CD4-positive, alpha-beta memory T cell (primary cell): ENCODE data around the gene INMT. TPM values are rescaled to one million over a fixed set of nuclear protein-coding genes. Genes with fewer than 3 reads are reported as not detected.
"Not testable (repeated sequence)": the region's sequence is repeated elsewhere in the genome, so short reads cannot be mapped to it uniquely, and the experiment has no call there.

Experiments used
- CTCF ChIA-PET: fragments of 350-600 bp; sonication (Branson Sonifier 250); formaldehyde crosslinking; loops from one replicate; lab custom pipeline; 2021; ENCODE audit warnings: inconsistent platforms; ENCODE audit not compliant: partially characterized antibody; lab: Charles Lee
- POLR2A ChIA-PET: fragments of 350-600 bp; sonication (Branson Sonifier 250); formaldehyde crosslinking; loops from one replicate; lab custom pipeline; 2021; ENCODE audit not compliant: partially characterized antibody; lab: Charles Lee
- DNase-seq, 5 donors: peaks; one replicate each; pipeline versions ENCODE4 v3.0.0 to v3.0.0-alpha.2; 2020 to 2022; ENCODE audit warnings: mixed read lengths in 1 of 5
- H3K27ac ChIP-seq: one replicate; pipeline ENCODE4 v1.7.0; 2013; ENCODE audit warnings: low read depth, low read length
- H3K27me3 ChIP-seq: 2 replicates; pipeline ENCODE4 v1.7.0; 2013; ENCODE audit warnings: mild to moderate bottlenecking, low read length, moderate library complexity; ENCODE audit not compliant: insufficient read depth
- H3K36me3 ChIP-seq: 2 replicates; pipeline ENCODE4 v1.7.0; 2013; ENCODE audit warnings: mild to moderate bottlenecking, low read length, moderate library complexity; ENCODE audit not compliant: insufficient read depth
- H3K4me1 ChIP-seq: 2 replicates; pipeline ENCODE4 v1.7.0; 2013; ENCODE audit warnings: mild to moderate bottlenecking, low read length, moderate library complexity; ENCODE audit not compliant: insufficient read depth
- H3K4me3 ChIP-seq, 2 donors: one replicate each; pipeline ENCODE4 v1.7.0; 2013; ENCODE audit warnings: low read length in 2 of 2, mild to moderate bottlenecking in 1 of 2
- H3K9me3 ChIP-seq, 2 donors: one replicate each; pipeline ENCODE4 v1.7.0; 2013; ENCODE audit warnings: low read length in 2 of 2, control low read depth in 1 of 2; ENCODE audit not compliant: control insufficient read depth in 1 of 2
- H3K27ac Mint-ChIP-seq, 7 donors: one replicate each; pipeline ENCODE4 v1.8.0; 2020 to 2021; ENCODE audit warnings: mixed read lengths in 7 of 7, mild to moderate bottlenecking in 6 of 7, inconsistent platforms in 3 of 7, moderate library complexity in 3 of 7
- H3K27me3 Mint-ChIP-seq, 2 donors: one replicate each; pipeline ENCODE4 v1.8.0; 2020 to 2021; ENCODE audit warnings: mixed read lengths in 2 of 2
- H3K36me3 Mint-ChIP-seq, 2 donors: one replicate each; pipeline ENCODE4 v1.8.0; 2020 to 2021; ENCODE audit warnings: mixed read lengths in 2 of 2, inconsistent platforms in 1 of 2, mild to moderate bottlenecking in 1 of 2
- H3K4me1 Mint-ChIP-seq, 4 donors: one replicate each; pipeline ENCODE4 v1.8.0; 2020 to 2021; ENCODE audit warnings: mixed read lengths in 4 of 4, mild to moderate bottlenecking in 1 of 4
- H3K4me3 Mint-ChIP-seq, 8 donors: one replicate each; pipeline ENCODE4 v1.8.0; 2020 to 2021; ENCODE audit warnings: mixed read lengths in 8 of 8, mild to moderate bottlenecking in 7 of 8, moderate library complexity in 6 of 8, inconsistent platforms in 3 of 8
- H3K9me3 Mint-ChIP-seq, 8 donors: one replicate each; pipeline ENCODE4 v1.8.0; 2020 to 2021; ENCODE audit warnings: mixed read lengths in 8 of 8, mild to moderate bottlenecking in 5 of 8, inconsistent platforms in 3 of 8, moderate library complexity in 1 of 8
- intact Hi-C: fragments of 100-400 bp; cut with micrococcal nuclease; formaldehyde crosslinking; loops from one replicate; pipeline ENCODE4 v1.15.1; 2023
- polyA plus RNA-seq, 2 donors: library from polyadenylated mRNA; unstranded; fragments of 300-500 nt; fragmentation: Illumina TruSeq; gene quantifications; one replicate each; pipeline ENCODE4 v1.2.3, GENCODE V29; 2021
- total RNA-seq, 2 experiments: library from RNA; stranded (reverse); gene quantifications; one replicate each; pipeline ENCODE4 v1.2.3, GENCODE V29; 2021

The INMT gene
- total and polyA plus RNA-seq, 4 experiments from 2014 or later = 0.22 to 1.2 (median 0.82) TPM

DNA sequence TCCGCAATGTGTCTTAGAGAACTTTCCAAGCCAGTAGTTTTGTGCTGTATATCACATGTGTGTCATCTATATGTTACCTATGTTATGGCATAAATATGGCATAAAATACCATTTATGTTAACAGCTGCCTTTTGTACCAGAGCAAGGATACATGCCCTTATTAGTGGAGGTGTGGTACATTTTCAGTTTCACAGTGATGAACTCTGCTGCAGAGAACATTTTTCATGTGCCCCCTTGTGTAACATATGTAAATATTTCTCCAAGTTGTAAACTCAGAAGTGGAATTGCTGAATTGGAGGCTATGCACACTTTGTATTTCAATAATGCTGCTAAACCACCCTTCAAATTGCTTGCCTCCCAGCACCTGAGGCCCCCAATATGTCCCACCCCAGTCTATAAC, 37.8 kb upstream of the INMT start:
- H3K4me1 Mint-ChIP-seq = no peaks in the 10 kb centered on the region
- Histone ChIP-seq H3K4me1 (no peaks in the 10 kb centered on the region), H3K27me3 (no peaks in the 10 kb centered on the region), H3K27ac (no peak overlapping the region), H3K9me3 (peaks cover 0 to 5% of the 10 kb centered on the region in 2 donors), H3K4me3 (no peak overlapping the region), H3K36me3 (no peaks in the 10 kb centered on the region)
- H3K27me3 Mint-ChIP-seq = no peaks in the 10 kb centered on the region
- POLR2A ChIA-PET = interaction anchor here (1.0 kb wide), 1 partner anchor 14 kb away, joined by 3 read pairs; no protein-coding TSS in a partner anchor
- intact Hi-C loops = no loop called here
- no peak for DNase-seq
- peaks cover 10 to 36% (median 23%) of the 10 kb centered on the region in 8 donors for H3K9me3 Mint-ChIP-seq
- H3K36me3 Mint-ChIP-seq = peaks cover 32 to 46% of the 10 kb centered on the region in 2 donors
- CTCF ChIA-PET = interaction anchor here (1.1 kb wide), 1 partner anchor 26 kb away, joined by 4 read pairs; no protein-coding TSS in a partner anchor
- H3K4me3 Mint-ChIP-seq = no peak overlapping the region
- H3K27ac Mint-ChIP-seq = peak overlapping the region in 1 of 7 donors; percentile 33

DNA sequence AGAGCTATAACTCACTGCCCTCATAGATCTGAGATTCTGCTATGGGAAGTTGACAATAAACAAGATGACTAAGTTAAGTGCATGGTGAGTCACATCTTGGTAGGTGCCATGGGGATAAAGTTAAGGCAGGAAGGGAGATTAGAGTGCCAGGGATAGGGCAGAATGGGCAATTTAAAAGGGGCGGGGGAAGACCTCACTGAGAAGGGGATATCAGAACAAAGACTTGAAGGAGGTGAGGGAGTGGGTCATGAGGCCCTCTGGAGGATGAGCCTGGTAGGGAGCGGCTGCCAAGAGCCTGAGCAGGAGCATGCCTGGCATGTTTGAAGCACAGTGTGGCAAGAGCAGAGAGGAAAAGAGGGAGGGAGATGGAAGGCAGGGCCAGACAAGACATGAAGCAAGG, 34.8 kb upstream of the INMT start:
- H3K9me3 Mint-ChIP-seq = peaks cover 14 to 52% (median 34%) of the 10 kb centered on the region in 8 donors
- peaks cover 0 to 5% of the 10 kb centered on the region in 2 donors for H3K9me3 ChIP-seq
- H3K27ac ChIP-seq = no peak overlapping the region
- no peaks in the 10 kb centered on the region for H3K4me1 ChIP-seq
- ChIA-PET CTCF (interaction anchor here (1.0 to 2.9 kb wide), 2 partner anchors 10 to 23 kb away, joined by 3 to 17 read pairs; no protein-coding TSS in a partner anchor), POLR2A (interaction anchor here (1.2 kb wide), 1 partner anchor 10 kb away, joined by 4 read pairs; no protein-coding TSS in a partner anchor)
- no peak overlapping the region for H3K27ac Mint-ChIP-seq
- H3K36me3 ChIP-seq = no peaks in the 10 kb centered on the region
- intact Hi-C loops = no loop called here
- DNase-seq = no peak
- H3K4me3 Mint-ChIP-seq = peak overlapping the region in 1 of 8 donors; percentile 52
- no peaks in the 10 kb centered on the region for H3K27me3 ChIP-seq
- peaks cover 0 to 1% (median 0%) of the 10 kb centered on the region in 4 donors for H3K4me1 Mint-ChIP-seq
- H3K27me3 Mint-ChIP-seq = no peaks in the 10 kb centered on the region
- peaks cover 43 to 70% of the 10 kb centered on the region in 2 donors for H3K36me3 Mint-ChIP-seq
- no peak overlapping the region for H3K4me3 ChIP-seq

DNA sequence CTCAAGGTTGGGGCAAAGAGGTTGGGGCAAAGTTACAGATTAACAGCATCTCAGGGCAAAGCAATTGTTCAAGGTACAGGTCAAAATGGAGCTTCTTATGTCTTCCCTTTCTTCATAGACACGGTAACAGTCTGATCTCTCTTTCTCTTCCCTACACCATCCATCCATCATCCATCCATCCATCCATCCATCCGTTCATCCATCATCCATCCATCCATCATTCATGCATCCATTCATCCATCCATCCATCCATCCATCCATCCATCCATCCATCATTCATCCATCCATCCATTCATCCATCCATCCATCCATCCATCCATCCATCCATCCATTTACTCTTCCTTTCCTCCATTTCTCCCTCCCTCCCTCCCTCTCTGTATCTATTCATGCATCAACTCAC, 32.5 kb upstream of the INMT start:
- DNase-seq, H3K4me3 Mint-ChIP-seq, H3K4me1 ChIP-seq, H3K9me3 ChIP-seq, intact Hi-C loops, H3K27ac Mint-ChIP-seq, POLR2A ChIA-PET, H3K27ac ChIP-seq, H3K27me3 Mint-ChIP-seq, H3K27me3 ChIP-seq, H3K4me3 ChIP-seq, H3K4me1 Mint-ChIP-seq, H3K36me3 ChIP-seq: not testable (repeated sequence)
- H3K36me3 Mint-ChIP-seq = peaks cover 43 to 68% of the 10 kb centered on the region in 2 donors
- peaks cover 14 to 52% (median 34%) of the 10 kb centered on the region in 8 donors for H3K9me3 Mint-ChIP-seq
- CTCF ChIA-PET = interaction anchor here (1.6 to 3.1 kb wide), 2 partner anchors 17 to 22 kb away, joined by 3 to 17 read pairs; no protein-coding TSS in a partner anchor

GRCh38 chr7:30721211-30721610, 30.7 kb upstream of the INMT start:
- POLR2A ChIA-PET = no interaction called here
- peaks cover 33 to 56% of the 10 kb centered on the region in 2 donors for H3K36me3 Mint-ChIP-seq
- CTCF ChIA-PET = interaction anchor here (0.7 to 3.1 kb wide), 2 partner anchors 19 to 20 kb away, joined by 3 to 17 read pairs; no protein-coding TSS in a partner anchor

GRCh38 chr7:30722187-30722586, 29.7 kb upstream of the INMT start:
- no peaks in the 10 kb centered on the region for H3K36me3 ChIP-seq
- no peak overlapping the region for H3K27ac ChIP-seq
- intact Hi-C loops = no loop called here
- Mint-ChIP-seq H3K4me3 (no peak overlapping the region), H3K27me3 (no peaks in the 10 kb centered on the region), H3K36me3 (peaks cover 29 to 46% of the 10 kb centered on the region in 2 donors), H3K27ac (peak overlapping the region in 1 of 7 donors; percentile 52), H3K4me1 (peaks cover 12 to 29% (median 21%) of the 10 kb centered on the region in 4 donors), H3K9me3 (peaks cover 8 to 34% (median 28%) of the 10 kb centered on the region in 8 donors)
- CTCF ChIA-PET = interaction anchor here (1.5 kb wide), 1 partner anchor 18 kb away, joined by 13 read pairs; no protein-coding TSS in a partner anchor
- H3K4me1 ChIP-seq = peaks cover 20% of the 10 kb centered on the region
- POLR2A ChIA-PET = no interaction called here
- DNase-seq = no peak
- H3K4me3 ChIP-seq = no peak overlapping the region
- no peaks in the 10 kb centered on the region for H3K27me3 ChIP-seq
- peaks cover 0 to 5% of the 10 kb centered on the region in 2 donors for H3K9me3 ChIP-seq

More at GRCh38 chr7:30721211-30721610, 30.7 kb upstream of the INMT start:
- no peak for DNase-seq
- H3K27ac Mint-ChIP-seq = no peak overlapping the region
- H3K9me3 Mint-ChIP-seq = peaks cover 12 to 40% (median 34%) of the 10 kb centered on the region in 8 donors
- intact Hi-C loops = no loop called here
- Histone ChIP-seq H3K4me3 (no peak overlapping the region), H3K4me1 (peaks cover 10% of the 10 kb centered on the region), H3K36me3 (no peaks in the 10 kb centered on the region), H3K9me3 (peaks cover 0 to 5% of the 10 kb centered on the region in 2 donors), H3K27ac (no peak overlapping the region), H3K27me3 (no peaks in the 10 kb centered on the region)
- H3K4me3 Mint-ChIP-seq = no peak overlapping the region
- no peaks in the 10 kb centered on the region for H3K27me3 Mint-ChIP-seq
- H3K4me1 Mint-ChIP-seq = peaks cover 5 to 20% (median 12%) of the 10 kb centered on the region in 4 donors

DNA sequence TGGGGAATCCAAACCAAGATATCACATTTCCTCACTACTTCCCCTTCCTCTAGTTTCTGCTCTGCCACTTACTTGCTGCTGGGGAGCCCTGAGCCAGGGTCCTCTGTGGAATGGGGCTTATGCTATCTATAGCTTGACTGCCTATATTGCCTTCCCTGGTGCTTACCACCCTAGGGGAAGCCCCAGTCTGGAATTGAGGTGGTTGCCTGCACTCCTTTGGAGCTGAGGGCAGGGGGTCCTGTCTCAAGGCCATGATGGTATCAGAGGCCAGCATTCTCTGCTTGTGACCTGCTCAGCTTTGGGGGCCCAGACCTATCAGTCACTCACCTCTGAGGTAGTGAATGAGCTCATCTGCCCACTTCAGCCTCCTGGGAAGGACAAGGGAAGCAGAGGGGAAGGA, 29.3 kb upstream of the INMT start:
- H3K4me3 ChIP-seq = no peak overlapping the region
- Mint-ChIP-seq H3K27ac (no peak overlapping the region), H3K4me3 (peak overlapping the region in 1 of 8 donors; percentile 25), H3K27me3 (no peaks in the 10 kb centered on the region), H3K36me3 (peaks cover 27 to 44% of the 10 kb centered on the region in 2 donors), H3K9me3 (peaks cover 7 to 30% (median 26%) of the 10 kb centered on the region in 8 donors), H3K4me1 (peaks cover 17 to 34% (median 25%) of the 10 kb centered on the region in 4 donors)
- CTCF ChIA-PET = interaction anchor here (1.5 kb wide), 1 partner anchor 17 kb away, joined by 13 read pairs; no protein-coding TSS in a partner anchor
- intact Hi-C loops = no loop called here
- no peaks in the 10 kb centered on the region for H3K36me3 ChIP-seq
- H3K4me1 ChIP-seq = peaks cover 23% of the 10 kb centered on the region
- H3K9me3 ChIP-seq = peaks cover 0 to 4% of the 10 kb centered on the region in 2 donors
- DNase-seq = no peak
- H3K27me3 ChIP-seq = no peaks in the 10 kb centered on the region
- no peak overlapping the region for H3K27ac ChIP-seq
- POLR2A ChIA-PET = interaction anchor here (1.0 kb wide), 1 partner anchor 16 kb away, joined by 3 read pairs; no protein-coding TSS in a partner anchor

GRCh38 chr7:30723776-30724175, 28.2 kb upstream of the INMT start:
- DNase-seq = no peak

More at GRCh38 chr7:30723776-30724175, 28.2 kb upstream of the INMT start:
- Mint-ChIP-seq H3K4me1 (peaks cover 27 to 45% (median 35%) of the 10 kb centered on the region in 4 donors), H3K27ac (no peak overlapping the region), H3K27me3 (no peaks in the 10 kb centered on the region), H3K4me3 (no peak overlapping the region), H3K36me3 (peaks cover 16 to 33% of the 10 kb centered on the region in 2 donors), H3K9me3 (peaks cover 5 to 19% (median 15%) of the 10 kb centered on the region in 8 donors)
- Histone ChIP-seq H3K4me1 (peaks cover 34% of the 10 kb centered on the region), H3K36me3 (no peaks in the 10 kb centered on the region), H3K4me3 (no peak overlapping the region), H3K27ac (no peak overlapping the region), H3K27me3 (no peaks in the 10 kb centered on the region), H3K9me3 (no peaks in the 10 kb centered on the region)
- intact Hi-C loops = no loop called here
- ChIA-PET CTCF (interaction anchor here (8.4 kb wide), 1 partner anchor 15 kb away, joined by 240 read pairs; no protein-coding TSS in a partner anchor), POLR2A (no interaction called here)
